ENCODE data around the gene FANCL.
A peak's percentile ranks its signal among the peaks of the same experiment; 100 is the strongest.
"Not testable (repeated sequence)": the region's sequence is repeated elsewhere in the genome, so short reads cannot be mapped to it uniquely, and the experiment has no call there.

Gene FANCL

DNA sequence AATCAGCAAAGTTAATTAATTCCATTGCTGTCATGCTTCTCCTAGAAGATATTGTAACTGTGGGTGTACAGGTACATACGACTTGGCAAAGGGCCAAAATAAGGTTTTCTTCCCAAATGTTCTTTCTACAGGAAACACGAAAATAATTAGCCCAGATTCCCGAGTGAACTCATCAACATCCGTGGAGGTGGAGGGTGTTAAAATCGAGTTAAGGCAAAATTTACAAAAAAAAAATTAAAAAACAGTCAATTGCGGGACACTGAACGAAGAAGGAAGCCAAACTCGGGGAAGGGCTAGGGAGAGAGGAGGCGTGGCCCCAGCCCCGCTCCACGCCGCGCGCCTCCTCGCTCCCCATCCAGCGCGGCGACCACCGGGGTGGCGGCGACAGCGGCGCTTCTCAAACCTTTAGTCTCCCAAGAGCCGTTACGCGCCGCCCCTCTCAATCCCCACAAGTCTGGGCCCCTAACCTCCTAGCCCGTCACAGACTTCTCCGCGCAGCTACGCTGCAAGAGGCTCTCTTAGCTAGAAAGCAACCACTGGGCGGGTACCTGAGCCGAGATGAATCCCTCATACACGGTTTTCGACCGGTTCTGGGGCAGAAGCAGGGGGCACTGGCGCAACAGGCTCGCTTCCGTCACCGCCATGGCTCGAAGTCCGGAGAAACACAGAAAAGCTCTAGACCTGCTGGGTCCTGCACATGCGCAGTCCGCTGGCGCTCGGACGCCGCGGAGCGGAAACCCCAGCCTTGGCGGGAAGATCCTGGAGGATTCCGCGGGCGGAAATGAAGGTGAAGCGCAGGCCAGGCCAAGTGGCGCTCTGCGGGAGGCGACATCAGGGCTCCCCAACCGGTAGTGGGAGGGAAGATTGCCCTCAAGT is at the start of gene FANCL:
Gene FANCL, minus strand, starts transcription at position 656 of the 876 bp plus-strand sequence. Its CDS starts 12 bp downstream, at position 644.
- peak within 1 kb of the TSS; percentile 48 for H3K27ac ChIP-seq (ENCODE audit: low read depth, low read length)
- H3K4me1 ChIP-seq (ENCODE audit: control insufficient read depth in 5 of 5, insufficient read depth in 5 of 5, low read length in 5 of 5), result peaks cover 0 to 19% (median 12%) of the 10 kb centered on the region in 5 donors
- H3K9ac ChIP-seq (ENCODE audit: low read length in 5 of 5), result peak within 1 kb of the TSS; percentile 48 to 92 (median 86)
- H3K27me3 ChIP-seq (ENCODE audit: control insufficient read depth in 5 of 5, insufficient read depth in 4 of 5, low read length in 5 of 5), result peaks cover 0 to 3% (median 0%) of the 10 kb centered on the region in 5 donors
- H3K36me3 ChIP-seq (ENCODE audit: control insufficient read depth in 5 of 5, insufficient read depth in 5 of 5, low read length in 5 of 5), result no peaks in the 10 kb centered on the region
- peak within 1 kb of the TSS; percentile 85 to 99 (median 98) for H3K4me3 ChIP-seq (ENCODE audit: low read depth in 1 of 5, low read length in 5 of 5)
- no peaks in the 10 kb centered on the region for H3K9me3 ChIP-seq (ENCODE audit: control insufficient read depth in 5 of 5, low read length in 5 of 5)

- Histone ChIP-seq H3K9ac (ENCODE audit: low read length in 5 of 5) (no peak overlapping the region), H3K27ac (ENCODE audit: low read depth, low read length) (no peak overlapping the region), H3K9me3 (ENCODE audit: control insufficient read depth in 5 of 5, low read length in 5 of 5) (peaks cover 0 to 3% (median 0%) of the 10 kb centered on the region in 5 donors), H3K4me1 (ENCODE audit: control insufficient read depth in 5 of 5, insufficient read depth in 5 of 5, low read length in 5 of 5) (no peaks in the 10 kb centered on the region), H3K27me3 (ENCODE audit: control insufficient read depth in 5 of 5, insufficient read depth in 4 of 5, low read length in 5 of 5) (no peaks in the 10 kb centered on the region), H3K4me3 (ENCODE audit: low read depth in 1 of 5, low read length in 5 of 5) (no peak overlapping the region), H3K36me3 (ENCODE audit: control insufficient read depth in 5 of 5, insufficient read depth in 5 of 5, low read length in 5 of 5) (no peaks in the 10 kb centered on the region)
Observed at GRCh38 chr2:58289029-58289428, 47.9 kb upstream of the FANCL start.

GRCh38 chr2:58283931-58284330 is 42.8 kb upstream of the FANCL start:
- Histone ChIP-seq H3K9me3 (ENCODE audit: control insufficient read depth in 5 of 5, low read length in 5 of 5) (peaks cover 0 to 3% (median 0%) of the 10 kb centered on the region in 5 donors), H3K36me3 (ENCODE audit: control insufficient read depth in 5 of 5, insufficient read depth in 5 of 5, low read length in 5 of 5) (no peaks in the 10 kb centered on the region), H3K9ac (ENCODE audit: low read length in 5 of 5) (no peak overlapping the region), H3K27me3 (ENCODE audit: control insufficient read depth in 5 of 5, insufficient read depth in 4 of 5, low read length in 5 of 5) (no peaks in the 10 kb centered on the region), H3K4me1 (ENCODE audit: control insufficient read depth in 5 of 5, insufficient read depth in 5 of 5, low read length in 5 of 5) (no peaks in the 10 kb centered on the region), H3K4me3 (ENCODE audit: low read depth in 1 of 5, low read length in 5 of 5) (no peak overlapping the region), H3K27ac (ENCODE audit: low read depth, low read length) (no peak overlapping the region)

GRCh38 chr2:58275144-58275543 is 34.0 kb upstream of the FANCL start:
- not testable (repeated sequence) for H3K27me3 ChIP-seq (ENCODE audit: control insufficient read depth in 5 of 5, insufficient read depth in 4 of 5, low read length in 5 of 5); H3K9ac ChIP-seq (ENCODE audit: low read length in 5 of 5); H3K9me3 ChIP-seq (ENCODE audit: control insufficient read depth in 5 of 5, low read length in 5 of 5); H3K4me3 ChIP-seq (ENCODE audit: low read depth in 1 of 5, low read length in 5 of 5); H3K4me1 ChIP-seq (ENCODE audit: control insufficient read depth in 5 of 5, insufficient read depth in 5 of 5, low read length in 5 of 5); H3K27ac ChIP-seq (ENCODE audit: low read depth, low read length); H3K36me3 ChIP-seq (ENCODE audit: control insufficient read depth in 5 of 5, insufficient read depth in 5 of 5, low read length in 5 of 5)

GRCh38 chr2:58271826-58272225 is 30.7 kb upstream of the FANCL start:
- Histone ChIP-seq H3K9ac (ENCODE audit: low read length in 5 of 5) (no peak overlapping the region), H3K36me3 (ENCODE audit: control insufficient read depth in 5 of 5, insufficient read depth in 5 of 5, low read length in 5 of 5) (no peaks in the 10 kb centered on the region), H3K27ac (ENCODE audit: low read depth, low read length) (no peak overlapping the region), H3K4me1 (ENCODE audit: control insufficient read depth in 5 of 5, insufficient read depth in 5 of 5, low read length in 5 of 5) (no peaks in the 10 kb centered on the region), H3K4me3 (ENCODE audit: low read depth in 1 of 5, low read length in 5 of 5) (no peak overlapping the region), H3K9me3 (ENCODE audit: control insufficient read depth in 5 of 5, low read length in 5 of 5) (no peaks in the 10 kb centered on the region), H3K27me3 (ENCODE audit: control insufficient read depth in 5 of 5, insufficient read depth in 4 of 5, low read length in 5 of 5) (no peaks in the 10 kb centered on the region)

DNA sequence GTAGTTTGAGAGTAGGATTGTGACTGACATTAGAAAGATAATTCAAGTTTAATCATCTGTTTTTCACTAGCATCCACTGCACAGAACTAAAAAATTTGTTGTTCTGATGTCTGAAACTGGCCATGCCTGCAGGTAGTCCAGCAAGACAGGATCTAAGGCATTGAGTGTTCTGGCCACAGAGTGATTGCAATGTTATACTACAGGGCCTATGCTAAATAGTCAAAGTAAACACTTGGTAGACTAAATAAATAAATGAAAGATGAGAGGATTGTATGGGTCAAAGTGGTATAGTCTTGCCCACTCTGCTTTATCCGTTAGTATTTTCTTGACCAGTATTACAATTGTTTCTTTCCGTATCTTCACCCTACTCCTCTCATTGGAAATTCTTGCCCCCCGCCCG is 27.6 kb upstream of the FANCL start:
- Histone ChIP-seq H3K27ac (ENCODE audit: low read depth, low read length) (no peak overlapping the region), H3K36me3 (ENCODE audit: control insufficient read depth in 5 of 5, insufficient read depth in 5 of 5, low read length in 5 of 5) (no peaks in the 10 kb centered on the region), H3K4me1 (ENCODE audit: control insufficient read depth in 5 of 5, insufficient read depth in 5 of 5, low read length in 5 of 5) (no peaks in the 10 kb centered on the region), H3K4me3 (ENCODE audit: low read depth in 1 of 5, low read length in 5 of 5) (no peak overlapping the region), H3K9me3 (ENCODE audit: control insufficient read depth in 5 of 5, low read length in 5 of 5) (no peaks in the 10 kb centered on the region), H3K9ac (ENCODE audit: low read length in 5 of 5) (no peak overlapping the region), H3K27me3 (ENCODE audit: control insufficient read depth in 5 of 5, insufficient read depth in 4 of 5, low read length in 5 of 5) (no peaks in the 10 kb centered on the region)

GRCh38 chr2:58266211-58266610 is 25.1 kb upstream of the FANCL start:
- Histone ChIP-seq H3K27me3 (ENCODE audit: control insufficient read depth in 5 of 5, insufficient read depth in 4 of 5, low read length in 5 of 5) (no peaks in the 10 kb centered on the region), H3K9ac (ENCODE audit: low read length in 5 of 5) (no peak overlapping the region), H3K27ac (ENCODE audit: low read depth, low read length) (no peak overlapping the region), H3K9me3 (ENCODE audit: control insufficient read depth in 5 of 5, low read length in 5 of 5) (no peaks in the 10 kb centered on the region), H3K4me1 (ENCODE audit: control insufficient read depth in 5 of 5, insufficient read depth in 5 of 5, low read length in 5 of 5) (no peaks in the 10 kb centered on the region), H3K36me3 (ENCODE audit: control insufficient read depth in 5 of 5, insufficient read depth in 5 of 5, low read length in 5 of 5) (no peaks in the 10 kb centered on the region), H3K4me3 (ENCODE audit: low read depth in 1 of 5, low read length in 5 of 5) (no peak overlapping the region)

DNA sequence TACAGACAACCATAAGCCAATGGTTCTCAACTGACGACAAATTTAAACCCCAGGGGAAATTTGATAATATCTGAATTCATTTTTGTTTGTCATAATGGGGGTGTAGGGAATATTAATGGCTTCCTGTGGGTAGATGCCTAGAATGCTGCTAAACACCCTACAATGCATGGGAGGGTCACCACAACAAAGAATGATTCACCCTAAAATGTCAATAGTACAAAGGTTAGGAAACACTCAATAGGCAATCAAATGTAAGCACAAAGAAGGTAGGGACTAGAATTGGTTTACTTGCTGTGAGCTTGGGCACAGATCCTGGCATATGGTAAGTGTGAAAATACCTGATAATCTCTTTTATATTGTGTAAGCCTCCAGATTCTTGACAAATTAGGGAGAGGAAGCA is 20.1 kb upstream of the FANCL start:
- Histone ChIP-seq H3K4me1 (ENCODE audit: control insufficient read depth in 5 of 5, insufficient read depth in 5 of 5, low read length in 5 of 5) (no peaks in the 10 kb centered on the region), H3K27ac (ENCODE audit: low read depth, low read length) (no peak overlapping the region), H3K27me3 (ENCODE audit: control insufficient read depth in 5 of 5, insufficient read depth in 4 of 5, low read length in 5 of 5) (no peaks in the 10 kb centered on the region), H3K9ac (ENCODE audit: low read length in 5 of 5) (no peak overlapping the region), H3K4me3 (ENCODE audit: low read depth in 1 of 5, low read length in 5 of 5) (no peak overlapping the region), H3K36me3 (ENCODE audit: control insufficient read depth in 5 of 5, insufficient read depth in 5 of 5, low read length in 5 of 5) (no peaks in the 10 kb centered on the region), H3K9me3 (ENCODE audit: control insufficient read depth in 5 of 5, low read length in 5 of 5) (no peaks in the 10 kb centered on the region)

DNA sequence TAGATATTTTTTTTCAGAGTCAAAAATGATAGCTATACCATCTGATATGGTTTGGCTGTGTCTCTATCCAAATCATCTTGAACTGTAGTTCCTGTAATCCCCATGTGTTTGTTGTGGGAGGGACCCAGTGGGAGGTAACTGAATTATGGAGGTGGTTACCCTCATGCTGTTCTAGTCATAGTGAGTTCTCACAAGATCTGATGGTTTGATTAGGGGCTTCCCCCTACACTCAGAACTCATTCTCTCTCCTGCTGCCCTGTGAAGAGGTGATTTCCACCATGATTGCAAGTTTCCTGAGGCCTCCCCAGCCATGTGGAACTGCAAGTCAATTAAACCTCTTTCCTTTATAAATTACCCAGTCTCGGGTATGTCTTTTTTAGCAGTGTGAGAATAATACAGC is 17.3 kb upstream of the FANCL start:
- not testable (repeated sequence) for H3K4me3 ChIP-seq (ENCODE audit: low read depth in 1 of 5, low read length in 5 of 5); H3K27ac ChIP-seq (ENCODE audit: low read depth, low read length); H3K9me3 ChIP-seq (ENCODE audit: control insufficient read depth in 5 of 5, low read length in 5 of 5); H3K4me1 ChIP-seq (ENCODE audit: control insufficient read depth in 5 of 5, insufficient read depth in 5 of 5, low read length in 5 of 5); H3K9ac ChIP-seq (ENCODE audit: low read length in 5 of 5); H3K36me3 ChIP-seq (ENCODE audit: control insufficient read depth in 5 of 5, insufficient read depth in 5 of 5, low read length in 5 of 5); H3K27me3 ChIP-seq (ENCODE audit: control insufficient read depth in 5 of 5, insufficient read depth in 4 of 5, low read length in 5 of 5)

- H3K27ac ChIP-seq (ENCODE audit: low read depth, low read length); H3K36me3 ChIP-seq (ENCODE audit: control insufficient read depth in 5 of 5, insufficient read depth in 5 of 5, low read length in 5 of 5); H3K4me1 ChIP-seq (ENCODE audit: control insufficient read depth in 5 of 5, insufficient read depth in 5 of 5, low read length in 5 of 5); H3K27me3 ChIP-seq (ENCODE audit: control insufficient read depth in 5 of 5, insufficient read depth in 4 of 5, low read length in 5 of 5); H3K9ac ChIP-seq (ENCODE audit: low read length in 5 of 5); H3K9me3 ChIP-seq (ENCODE audit: control insufficient read depth in 5 of 5, low read length in 5 of 5); H3K4me3 ChIP-seq (ENCODE audit: low read depth in 1 of 5, low read length in 5 of 5): not testable (repeated sequence)
Observed at GRCh38 chr2:58251331-58252201, 10.4 kb upstream of the FANCL start.
